Transverse colon (tissue), 3 donors: ENCODE measurements around the gene OBI1.

Experiments used
- EP300 ChIP-seq: sonication (generic); formaldehyde crosslinking; IDR thresholded peaks from one replicate; pipeline ENCODE4 v1.6.1; 2017; ENCODE audit warnings: antibody characterized with exemption, low read depth
- POLR2A ChIP-seq: fragments of 450-650 bp; IDR thresholded peaks from one replicate; pipeline ENCODE4 v1.6.1; 2016; ENCODE audit warnings: antibody characterized with exemption, mild to moderate bottlenecking, moderate library complexity
- TF ChIP-seq, protein P1 (sequence below), 5 experiments: fragments of 200-600 bp in 3 of 5; fragments of 450-650 bp in 2 of 5; sonication (generic) in 3 of 5; IDR thresholded peaks; 1 replicate in 2 of 5; 2 replicates in 3 of 5; pipeline ENCODE4 v1.5.1; 2016 to 2017; ENCODE audit warnings: antibody characterized with exemption in 5 of 5, inconsistent platforms in 3 of 5, mild to moderate bottlenecking in 2 of 5, moderate library complexity in 1 of 5

DNA sequence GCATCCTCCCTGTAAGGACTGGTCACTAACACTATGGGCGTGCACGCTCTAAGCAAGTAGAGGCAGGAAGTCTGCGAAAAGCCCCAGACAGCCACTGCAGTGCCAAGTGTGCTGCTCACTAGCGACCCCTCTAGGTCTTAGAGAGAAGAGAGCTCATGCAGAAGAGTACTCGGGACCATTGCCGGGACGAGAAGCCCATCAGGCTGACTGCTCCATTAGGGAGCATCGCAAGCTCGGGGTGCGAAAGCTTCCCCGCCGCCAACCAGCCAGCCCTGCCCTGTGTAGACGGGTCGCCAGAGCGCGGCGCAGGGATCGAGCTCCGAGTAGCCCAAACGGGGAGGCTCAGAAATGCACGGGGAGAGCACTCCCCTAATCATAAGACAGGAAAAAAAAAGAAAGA is 72.2 kb downstream of the OBI1 start:
- TF ChIP-seq, protein P1, sequence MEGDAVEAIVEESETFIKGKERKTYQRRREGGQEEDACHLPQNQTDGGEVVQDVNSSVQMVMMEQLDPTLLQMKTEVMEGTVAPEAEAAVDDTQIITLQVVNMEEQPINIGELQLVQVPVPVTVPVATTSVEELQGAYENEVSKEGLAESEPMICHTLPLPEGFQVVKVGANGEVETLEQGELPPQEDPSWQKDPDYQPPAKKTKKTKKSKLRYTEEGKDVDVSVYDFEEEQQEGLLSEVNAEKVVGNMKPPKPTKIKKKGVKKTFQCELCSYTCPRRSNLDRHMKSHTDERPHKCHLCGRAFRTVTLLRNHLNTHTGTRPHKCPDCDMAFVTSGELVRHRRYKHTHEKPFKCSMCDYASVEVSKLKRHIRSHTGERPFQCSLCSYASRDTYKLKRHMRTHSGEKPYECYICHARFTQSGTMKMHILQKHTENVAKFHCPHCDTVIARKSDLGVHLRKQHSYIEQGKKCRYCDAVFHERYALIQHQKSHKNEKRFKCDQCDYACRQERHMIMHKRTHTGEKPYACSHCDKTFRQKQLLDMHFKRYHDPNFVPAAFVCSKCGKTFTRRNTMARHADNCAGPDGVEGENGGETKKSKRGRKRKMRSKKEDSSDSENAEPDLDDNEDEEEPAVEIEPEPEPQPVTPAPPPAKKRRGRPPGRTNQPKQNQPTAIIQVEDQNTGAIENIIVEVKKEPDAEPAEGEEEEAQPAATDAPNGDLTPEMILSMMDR (IDR thresholded peaks at IDR 0.05), result no peak
- TF ChIP-seq POLR2A (no peak), EP300 (no peak)
